Mesendoderm (in vitro differentiated cells): ENCODE results near the gene DMTF1.

Source experiments
- DNase-seq: peaks from one replicate; pipeline ENCODE4 v3.0.0; 2013
- H2AK5ac ChIP-seq: 2 replicates; pipeline ENCODE4 v1.6.1; 2013; ENCODE audit warnings: low read length, inconsistent platforms
- H2BK120ac ChIP-seq: 2 replicates; pipeline ENCODE4 v1.6.1; 2013; ENCODE audit warnings: low read depth, mild to moderate bottlenecking, low read length, moderate library complexity, mixed read lengths
- H2BK15ac ChIP-seq: replicated peaks from 2 replicates; pipeline ENCODE4 v1.6.1; 2013; ENCODE audit warnings: low read depth, mild to moderate bottlenecking, moderate library complexity
- H2BK5ac ChIP-seq: 2 replicates; pipeline ENCODE4 v1.6.1; 2013; ENCODE audit warnings: low read length, inconsistent platforms
- H3K18ac ChIP-seq: 2 replicates; pipeline ENCODE4 v1.6.1; 2013; ENCODE audit warnings: mild to moderate bottlenecking, low read length, mixed read lengths
- H3K23ac ChIP-seq: one replicate; pipeline ENCODE4 v1.6.1; 2013; ENCODE audit warnings: low read length
- H3K27ac ChIP-seq: 2 replicates; pipeline ENCODE4 v1.5.1; 2013; ENCODE audit warnings: low read depth, mild to moderate bottlenecking, inconsistent platforms, low read length, moderate library complexity
- H3K27me3 ChIP-seq: 2 replicates; pipeline ENCODE4 v1.6.1; 2013; ENCODE audit warnings: low read length, control low read depth, mild to moderate bottlenecking, inconsistent platforms; ENCODE audit not compliant: insufficient read depth, poor library complexity
- H3K36me3 ChIP-seq: 2 replicates; pipeline ENCODE4 v1.6.1; 2013; ENCODE audit warnings: low read length, inconsistent platforms; ENCODE audit not compliant: control insufficient read depth, insufficient read depth
- H3K4ac ChIP-seq: one replicate; pipeline ENCODE4 v1.6.1; 2013; ENCODE audit warnings: low read depth, mild to moderate bottlenecking, low read length, moderate library complexity
- H3K4me1 ChIP-seq: 2 replicates; pipeline ENCODE4 v1.6.1; 2013; ENCODE audit warnings: low read depth, low read length, inconsistent platforms; ENCODE audit not compliant: control insufficient read depth
- H3K4me2 ChIP-seq: 2 replicates; pipeline ENCODE4 v1.6.1; 2013; ENCODE audit warnings: low read length
- H3K4me3 ChIP-seq: 2 replicates; pipeline ENCODE4 v1.5.1; 2013; ENCODE audit warnings: mild to moderate bottlenecking, low read length
- H3K56ac ChIP-seq: one replicate; pipeline ENCODE4 v1.6.1; 2013; ENCODE audit warnings: low read length
- H3K79me1 ChIP-seq: 2 replicates; pipeline ENCODE4 v1.6.1; 2013; ENCODE audit warnings: low read length, inconsistent platforms
- H3K79me2 ChIP-seq: 2 replicates; pipeline ENCODE4 v1.6.1; 2013; ENCODE audit warnings: mild to moderate bottlenecking, low read length; ENCODE audit not compliant: control insufficient read depth, insufficient read depth
- H3K9ac ChIP-seq: 2 replicates; pipeline ENCODE4 v1.6.1; 2013; ENCODE audit warnings: low read length, inconsistent platforms
- H4K5ac ChIP-seq: one replicate; pipeline ENCODE4 v1.6.1; 2013; ENCODE audit warnings: low read length
- H4K8ac ChIP-seq: one replicate; pipeline ENCODE4 v1.6.1; 2013; ENCODE audit warnings: low read depth, mild to moderate bottlenecking, control low read depth, low read length, moderate library complexity
- WGBS: extraction: QIAGEN DNeasy Blood & Tissue Kit; methylation state at CpG from one replicate; pipeline ENCODE4 v1.1.7; 2013; ENCODE audit warnings: low lambda C conversion rate, missing lambda C conversion rate; ENCODE audit not compliant: insufficient coverage; ENCODE audit errors: extremely low coverage; 5-methylcytosine and 5-hydroxymethylcytosine counted together

DMTF1 gene

GRCh38 chr7:87216701-87217508 is 64.7 kb downstream of the DMTF1 start:
- Histone ChIP-seq H3K27me3 (peaks cover 2% of the 10 kb centered on the region), H2BK120ac (no peak overlapping the region), H3K23ac (no peak overlapping the region), H3K79me1 (peaks cover 27% of the 10 kb centered on the region), H3K4ac (no peak overlapping the region), H4K8ac (no peak overlapping the region), H3K27ac (no peak overlapping the region), H3K36me3 (peaks cover 2% of the 10 kb centered on the region), H2AK5ac (no peak overlapping the region), H3K9ac (peak overlapping the region; percentile 12), H3K18ac (no peak overlapping the region), H3K56ac (no peak overlapping the region), H4K5ac (no peak overlapping the region), H2BK15ac (no peak overlapping the region), H2BK5ac (no peak overlapping the region), H3K4me2 (no peak overlapping the region), H3K4me3 (no peak overlapping the region), H3K4me1 (peaks cover 9% of the 10 kb centered on the region), H3K79me2 (peaks cover 62% of the 10 kb centered on the region)
- no peak for DNase-seq
- WGBS = no CpG with 5 or more reads among the region's 5 CpGs

GRCh38 chr7:87217983-87218653 is 65.9 kb downstream of the DMTF1 start:
- WGBS = no CpG with 5 or more reads among the region's 9 CpGs
- Histone ChIP-seq H4K8ac (no peak overlapping the region), H3K79me2 (peaks cover 52% of the 10 kb centered on the region)

GRCh38 chr7:87218796-87219544 is 66.7 kb downstream of the DMTF1 start:
- no peak overlapping the region for H2AK5ac ChIP-seq
- no peak overlapping the region for H4K5ac ChIP-seq
- H4K8ac ChIP-seq = no peak overlapping the region
- H3K36me3 ChIP-seq = no peaks in the 10 kb centered on the region
- peak overlapping the region; percentile 84 for H3K4me3 ChIP-seq
- H3K56ac ChIP-seq = peak overlapping the region; percentile 95
- H2BK5ac ChIP-seq = peak overlapping the region; percentile 8
- H2BK15ac ChIP-seq = no peak overlapping the region
- H3K27ac ChIP-seq = peak overlapping the region; percentile 68
- peak overlapping the region; percentile 84 for H3K4me2 ChIP-seq
- peaks cover 2% of the 10 kb centered on the region for H3K27me3 ChIP-seq
- peaks cover 46% of the 10 kb centered on the region for H3K79me2 ChIP-seq
- peak overlapping the region; percentile 71 for H3K4ac ChIP-seq
- WGBS = no CpG with 5 or more reads among the region's 17 CpGs
- H3K4me1 ChIP-seq = peaks cover 9% of the 10 kb centered on the region
- peak overlapping the region; percentile 86 for H3K18ac ChIP-seq
- H2BK120ac ChIP-seq = no peak overlapping the region
- H3K23ac ChIP-seq = peak overlapping the region; percentile 67
- peaks cover 18% of the 10 kb centered on the region for H3K79me1 ChIP-seq
- peak; percentile 88 for DNase-seq
- H3K9ac ChIP-seq = peak overlapping the region; percentile 91

More at GRCh38 chr7:87217983-87218653, 65.9 kb downstream of the DMTF1 start:
- peaks cover 2% of the 10 kb centered on the region for H3K27me3 ChIP-seq
- H3K4me1 ChIP-seq = peaks cover 9% of the 10 kb centered on the region
- no peak overlapping the region for H3K56ac ChIP-seq
- no peak for DNase-seq
- H2AK5ac ChIP-seq = no peak overlapping the region
- H3K9ac ChIP-seq = peak overlapping the region; percentile 91
- H4K5ac ChIP-seq = no peak overlapping the region
- peak overlapping the region; percentile 84 for H3K4me2 ChIP-seq
- no peaks in the 10 kb centered on the region for H3K36me3 ChIP-seq
- no peak overlapping the region for H2BK5ac ChIP-seq
- H2BK120ac ChIP-seq = no peak overlapping the region
- H3K79me1 ChIP-seq = peaks cover 20% of the 10 kb centered on the region
- no peak overlapping the region for H3K4me3 ChIP-seq
- no peak overlapping the region for H3K27ac ChIP-seq
- no peak overlapping the region for H3K23ac ChIP-seq
- no peak overlapping the region for H3K4ac ChIP-seq
- H3K18ac ChIP-seq = no peak overlapping the region
- no peak overlapping the region for H2BK15ac ChIP-seq

- H3K79me2 ChIP-seq = peaks cover 40% of the 10 kb centered on the region
- DNase-seq = peak; percentile 71
- no CpG with 5 or more reads among the region's 41 CpGs for WGBS
- H3K9ac ChIP-seq = peak within 1 kb of the TSS; percentile 91
- peak within 1 kb of the TSS; percentile 47 for H2BK5ac ChIP-seq
- peaks cover 2% of the 10 kb centered on the region for H3K27me3 ChIP-seq
- H4K5ac ChIP-seq = no peak within 1 kb of the TSS
- no peak within 1 kb of the TSS for H2BK15ac ChIP-seq
- peak within 1 kb of the TSS; percentile 68 for H3K27ac ChIP-seq
- H3K4me2 ChIP-seq = peak within 1 kb of the TSS; percentile 85
- H4K8ac ChIP-seq = no peak within 1 kb of the TSS
- peak within 1 kb of the TSS; percentile 71 for H3K4ac ChIP-seq
- H3K4me1 ChIP-seq = peaks cover 7% of the 10 kb centered on the region
- H3K79me1 ChIP-seq = peaks cover 12% of the 10 kb centered on the region
- H3K36me3 ChIP-seq = no peaks in the 10 kb centered on the region
- peak within 1 kb of the TSS; percentile 84 for H3K4me3 ChIP-seq
- peak within 1 kb of the TSS; percentile 86 for H3K18ac ChIP-seq
- peak within 1 kb of the TSS; percentile 95 for H3K56ac ChIP-seq
- H2AK5ac ChIP-seq = no peak within 1 kb of the TSS
- no peak within 1 kb of the TSS for H2BK120ac ChIP-seq
- peak within 1 kb of the TSS; percentile 67 for H3K23ac ChIP-seq
Measured at GRCh38 chr7:87219545-87220025, 67.3 kb downstream of the DMTF1 start, which contains the start of gene TMEM243. Gene TMEM243 (minus strand): TSS chr7:87219732. CDS start chr7:87219503, 229 bp downstream.

- Histone ChIP-seq H3K27ac (peak overlapping the region; percentile 68), H2BK15ac (no peak overlapping the region), H3K4ac (peak overlapping the region; percentile 40), H3K18ac (peak overlapping the region; percentile 86), H3K56ac (peak overlapping the region; percentile 95), H2AK5ac (no peak overlapping the region), H3K79me2 (peaks cover 36% of the 10 kb centered on the region), H3K79me1 (peaks cover 11% of the 10 kb centered on the region), H3K9ac (peak overlapping the region; percentile 91), H2BK120ac (no peak overlapping the region), H3K23ac (no peak overlapping the region), H3K4me1 (peaks cover 7% of the 10 kb centered on the region), H3K4me2 (peak overlapping the region; percentile 85), H3K36me3 (no peaks in the 10 kb centered on the region), H4K8ac (no peak overlapping the region), H4K5ac (no peak overlapping the region), H3K4me3 (peak overlapping the region; percentile 84), H3K27me3 (peaks cover 2% of the 10 kb centered on the region), H2BK5ac (peak overlapping the region; percentile 47)
- DNase-seq = peak; percentile 87
- WGBS = no CpG with 5 or more reads among the region's 75 CpGs
Measured at GRCh38 chr7:87220026-87220733, 67.9 kb downstream of the DMTF1 start.
